Posterior cingulate gyrus (tissue), 11 donors: ENCODE data around the gene SPPL3.
A peak's percentile ranks its signal among the peaks of the same experiment; 100 is the strongest.
"Not testable (repeated sequence)": the region's sequence is repeated elsewhere in the genome, so short reads cannot be mapped to it uniquely, and the experiment has no call there.

Source experiments
- DNase-seq, 10 donors: peaks; one replicate each; pipeline versions ENCODE4 v3.0.0 to v3.0.0-alpha.2; 2020 to 2021; ENCODE audit warnings: mixed read lengths in 3 of 10
- intact Hi-C: fragments of 100-400 bp; cut with DNase I; formaldehyde crosslinking; loops from one replicate; pipeline ENCODE4 v1.15.1; 2023

Gene SPPL3

GRCh38 chr12:120904197-120904773 is at the start of gene SPPL3:
SPPL3 (minus strand) TSS chr12:120904358; CDS start chr12:120903867, 491 bp downstream.
- intact Hi-C loops = loop anchor here (2.0 to 10.0 kb wide), 4 partner anchors 47 to 217 kb away; partner anchors contain the start of genes ACADS and MLEC
- DNase-seq = peak; percentile 86 to 98 (median 90)

- intact Hi-C loops = no loop called here
- DNase-seq = peak in 2 of 10 donors; percentile 26 to 45
Observed at GRCh38 chr12:120950807-120951206, 46.6 kb upstream of the SPPL3 start.

DNA sequence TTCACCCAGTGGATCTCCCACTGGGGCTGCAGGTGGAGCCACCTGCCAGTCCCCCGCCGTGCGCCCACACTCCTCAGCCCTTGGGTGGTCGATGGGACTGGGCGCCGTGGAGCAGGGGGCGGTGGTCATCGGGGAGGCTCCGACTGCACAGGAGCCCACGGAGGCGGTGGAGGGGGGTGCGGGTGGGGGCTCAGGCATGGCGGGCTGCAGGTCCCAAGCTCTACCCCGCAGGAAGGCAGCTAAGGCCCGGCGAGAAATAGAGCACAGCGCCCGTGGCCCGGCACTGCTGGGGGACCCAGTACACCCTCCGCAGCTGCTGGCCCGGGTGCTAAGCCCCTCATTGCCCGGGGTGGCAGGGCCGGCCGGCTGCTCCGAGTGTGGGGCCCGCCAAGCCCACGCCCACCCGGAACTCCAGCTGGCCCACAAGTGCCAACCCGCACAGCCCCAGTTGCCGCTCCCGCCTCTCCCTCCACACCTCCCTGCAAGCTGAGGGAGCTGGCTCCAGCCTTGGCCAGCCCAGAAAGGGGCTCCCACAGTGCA is 46.2 kb upstream of the SPPL3 start:
- peak in 1 of 10 donors; percentile 63 for DNase-seq
- intact Hi-C loops = not testable (repeated sequence)

DNA sequence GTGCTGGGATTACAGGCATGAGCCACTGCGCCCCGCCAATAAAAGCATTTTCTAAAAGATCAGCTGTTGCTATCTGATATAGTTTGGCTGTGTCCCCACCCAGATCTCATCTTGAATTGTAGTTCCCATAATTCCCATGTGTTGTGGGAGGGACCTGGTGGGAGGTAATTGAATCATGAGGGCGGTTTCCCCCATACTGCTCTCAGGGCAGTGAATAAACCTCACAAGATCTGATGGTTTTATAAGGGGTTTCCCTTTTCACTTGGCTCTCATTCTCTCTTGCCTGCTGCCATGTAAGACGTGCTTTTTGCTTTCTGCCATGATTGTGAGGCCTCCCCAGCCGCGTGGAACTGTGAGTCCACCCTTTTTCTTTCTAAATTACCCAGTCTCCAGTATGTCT is 41.4 kb upstream of the SPPL3 start:
- intact Hi-C loops = not testable (repeated sequence)

GRCh38 chr12:120944645-120945217 is 40.6 kb upstream of the SPPL3 start:
- intact Hi-C loops = no loop called here
- peak in 4 of 10 donors; percentile 21 to 64 (median 38) for DNase-seq

More for the DNA sequence above, 41.4 kb upstream of the SPPL3 start:
- DNase-seq = not testable (repeated sequence)

DNA sequence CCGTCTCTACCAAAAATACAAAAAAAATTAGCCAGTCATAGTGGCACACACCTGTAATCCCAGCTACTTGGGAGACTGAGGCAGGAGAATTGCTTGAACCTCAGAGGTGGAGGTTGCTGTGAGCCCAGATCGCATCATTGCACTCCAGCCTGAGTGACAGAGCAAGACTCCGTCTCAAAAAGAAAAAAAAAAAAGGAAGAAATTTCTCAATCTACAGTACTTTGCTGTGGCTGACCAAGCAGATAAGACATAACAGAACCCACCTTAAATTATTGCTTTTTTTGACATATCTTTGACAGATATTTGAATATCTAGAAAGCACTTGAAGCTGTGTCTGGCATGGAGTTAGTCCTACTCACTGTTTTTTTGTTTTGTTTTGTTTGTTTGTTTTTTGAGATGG is 39.3 kb upstream of the SPPL3 start:
- intact Hi-C loops = no loop called here
- DNase-seq = no peak

DNA sequence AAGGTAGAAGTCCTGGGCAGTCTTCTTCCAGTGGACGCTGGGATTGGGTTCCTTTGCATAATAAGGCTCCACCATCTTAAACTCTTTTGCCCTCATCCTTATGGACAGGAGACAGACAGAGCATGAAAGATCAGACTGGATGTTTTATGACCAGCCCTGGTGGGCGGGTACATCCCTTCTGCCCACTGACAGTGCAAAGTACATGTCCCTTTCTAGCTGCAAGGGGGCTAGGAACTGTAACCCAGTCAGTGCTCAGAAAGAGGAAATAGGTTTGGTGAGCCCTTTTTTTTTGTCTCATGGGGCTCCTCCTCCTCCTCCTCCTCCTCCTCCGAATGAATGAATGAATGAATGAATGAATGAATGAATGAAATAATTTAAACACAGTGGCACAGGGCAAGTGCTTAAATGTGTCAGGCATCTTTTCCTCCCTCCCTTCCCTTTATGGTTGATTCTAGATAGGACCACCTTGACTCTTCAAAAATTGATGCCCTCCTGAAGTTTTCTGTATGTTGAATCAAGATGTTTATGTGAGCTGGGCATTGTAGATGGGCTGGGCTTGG is 37.8 kb upstream of the SPPL3 start:
- intact Hi-C loops = no loop called here
- no peak for DNase-seq

DNA sequence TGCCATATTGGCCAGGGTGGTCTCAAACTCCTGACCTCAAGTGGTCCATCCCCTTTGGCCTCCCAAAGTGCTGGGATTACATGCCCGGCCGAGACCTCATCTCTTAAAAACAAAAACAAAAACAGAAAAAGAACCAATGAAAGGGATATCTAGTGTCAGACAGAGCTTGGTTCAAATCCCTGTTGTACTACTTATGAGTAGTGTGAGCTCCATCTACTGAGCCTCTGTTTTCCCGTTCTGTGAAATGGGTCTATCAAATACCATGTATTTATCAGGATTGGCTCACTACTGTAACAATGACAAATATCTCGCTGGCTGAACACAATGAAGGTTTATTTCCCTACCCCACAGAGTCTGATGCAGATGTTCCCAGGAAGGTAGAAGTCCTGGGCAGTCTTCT is 37.3 kb upstream of the SPPL3 start:
- intact Hi-C loops = no loop called here
- DNase-seq = peak in 1 of 10 donors; percentile 3

- DNase-seq = no peak
- intact Hi-C loops = no loop called here
Observed at GRCh38 chr12:120940799-120941198, 36.6 kb upstream of the SPPL3 start.

- intact Hi-C loops = no loop called here
- DNase-seq = no peak
Observed at GRCh38 chr12:120940006-120940405, 35.8 kb upstream of the SPPL3 start.

DNA sequence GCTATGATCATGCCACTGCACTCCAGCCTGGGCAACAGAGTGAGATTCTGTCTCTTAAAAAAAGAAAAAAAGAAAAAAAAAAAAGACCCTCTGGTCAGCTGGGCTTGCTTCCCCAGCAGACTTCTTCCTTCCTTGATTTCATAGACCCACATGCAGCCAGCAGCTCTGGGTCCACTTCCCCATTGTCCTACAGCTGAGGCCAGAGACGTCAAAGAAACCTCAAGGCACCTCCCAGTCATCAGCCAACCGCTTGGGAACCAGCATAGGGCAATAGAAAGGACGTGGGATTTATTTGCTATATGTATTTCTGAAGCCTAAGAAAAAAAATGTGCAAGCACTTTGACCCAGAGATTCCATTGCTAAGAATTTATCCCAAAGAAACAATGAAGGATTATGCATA is 35.4 kb upstream of the SPPL3 start:
- DNase-seq = peak in 3 of 10 donors; percentile 12 to 85 (median 17)
- intact Hi-C loops = no loop called here

DNA sequence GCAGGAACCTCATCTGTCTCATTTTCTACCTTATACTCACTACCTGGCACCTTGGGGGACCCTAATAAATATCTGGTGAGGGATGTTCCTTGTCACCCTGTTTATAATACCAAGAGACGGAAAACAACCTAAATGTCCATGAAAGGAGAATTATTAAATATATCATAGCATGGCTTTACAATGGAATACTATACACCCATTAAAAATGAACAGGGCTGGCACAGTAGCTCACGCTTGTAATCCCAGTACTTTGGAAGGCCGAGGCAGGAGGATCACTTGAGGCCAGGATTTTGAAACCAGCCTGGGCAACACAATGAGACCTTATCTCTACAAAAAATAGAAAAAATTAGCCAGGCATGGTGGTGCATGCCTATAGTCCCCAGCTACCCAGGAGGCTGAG is 34.3 kb upstream of the SPPL3 start:
- DNase-seq = no peak
- intact Hi-C loops = no loop called here

- DNase-seq = peak in 2 of 10 donors; percentile 7 to 62
- intact Hi-C loops = no loop called here
Observed at GRCh38 chr12:120936197-120936596, 32.0 kb upstream of the SPPL3 start.

GRCh38 chr12:120933786-120934185 is 29.6 kb upstream of the SPPL3 start:
- peak in 1 of 10 donors; percentile 43 for DNase-seq
- intact Hi-C loops = no loop called here

- DNase-seq = peak in 1 of 10 donors; percentile 26
- intact Hi-C loops = no loop called here
Observed at GRCh38 chr12:120932956-120933526, 28.9 kb upstream of the SPPL3 start.

DNA sequence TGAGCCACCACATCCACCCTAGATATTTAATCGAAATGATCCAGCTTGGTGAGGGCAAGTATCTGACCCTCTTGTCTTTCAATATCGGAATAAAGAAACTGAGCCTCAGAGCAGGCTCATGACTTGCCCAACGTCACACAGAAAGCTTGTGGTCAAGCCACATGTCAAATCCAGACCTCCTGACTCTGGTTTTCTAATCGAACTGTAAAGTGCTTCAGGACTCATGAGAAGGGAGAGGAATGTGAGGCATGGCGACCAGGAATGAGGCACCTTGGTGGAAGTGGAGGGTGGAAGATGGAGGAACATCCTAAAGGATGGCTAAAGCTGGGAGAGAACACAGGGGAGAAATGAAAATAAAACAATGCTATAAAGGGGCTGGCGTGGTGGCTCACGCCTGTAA is 27.9 kb upstream of the SPPL3 start:
- intact Hi-C loops = no loop called here
- DNase-seq = peak in 1 of 10 donors; percentile 1

GRCh38 chr12:120930032-120930431 is 25.9 kb upstream of the SPPL3 start:
- DNase-seq = peak in 1 of 10 donors; percentile 28
- intact Hi-C loops = no loop called here

GRCh38 chr12:120928864-120929652 is 24.9 kb upstream of the SPPL3 start:
- intact Hi-C loops = no loop called here
- DNase-seq = peak in 1 of 10 donors; percentile 39

DNA sequence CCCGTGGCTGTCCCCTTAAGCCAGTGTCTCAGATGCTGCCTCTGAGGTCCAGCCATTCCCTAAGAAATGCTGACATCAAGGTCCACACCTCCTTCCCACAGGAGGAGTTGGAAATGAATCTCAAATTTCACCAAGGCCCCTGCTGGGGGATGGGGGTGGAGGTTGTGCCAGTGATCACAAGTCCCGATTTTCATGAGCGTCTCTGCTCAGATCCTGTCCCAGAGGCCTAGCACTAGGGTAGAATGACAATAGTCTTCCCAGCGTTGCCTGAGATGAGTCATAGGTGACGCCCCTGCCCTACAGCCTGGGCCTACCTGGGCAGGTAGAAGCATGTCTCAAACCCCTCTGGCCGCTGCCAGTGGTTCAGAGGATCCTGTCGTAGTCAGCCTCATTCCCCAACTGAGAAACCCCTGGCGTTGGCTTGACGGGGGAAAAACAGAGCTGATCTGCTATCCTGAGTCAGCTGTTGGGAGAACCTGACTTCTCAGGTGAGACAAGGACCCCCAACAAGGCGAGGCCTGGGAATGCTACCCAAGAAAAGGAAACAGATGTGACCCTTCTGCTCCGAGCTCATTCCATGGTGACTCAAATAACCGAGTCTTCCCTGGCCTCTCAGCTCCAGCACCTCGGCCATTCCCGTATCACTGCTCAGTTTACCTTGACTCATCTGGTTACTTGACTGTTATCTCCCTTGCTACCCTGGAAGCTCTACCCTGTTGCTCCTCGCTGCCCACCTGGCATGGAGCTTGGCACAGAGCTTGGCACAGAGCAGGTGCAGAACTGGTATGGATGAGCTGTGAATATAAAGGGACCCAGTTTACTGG is 21.8 kb upstream of the SPPL3 start:
- intact Hi-C loops = no loop called here
- DNase-seq = peak in 1 of 10 donors; percentile 61

DNA sequence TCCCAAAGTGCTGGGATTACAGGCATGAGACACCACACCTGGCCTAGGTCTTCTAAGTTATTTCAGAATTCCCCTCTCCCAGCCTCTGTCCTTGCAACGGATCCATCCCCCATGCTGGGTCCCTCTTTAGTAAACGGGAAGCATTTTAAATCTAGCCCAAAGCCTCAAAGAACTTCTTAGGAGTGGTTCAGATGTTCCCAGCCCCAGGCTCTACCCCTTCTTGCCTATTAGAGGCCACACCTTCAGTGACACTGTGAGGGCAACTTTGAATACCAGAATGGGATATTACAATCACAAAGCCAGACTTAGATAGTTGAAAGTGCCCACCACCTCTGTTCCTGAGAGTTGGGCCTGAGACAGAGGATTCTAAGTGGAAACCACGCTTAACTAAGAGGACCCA is 18.1 kb upstream of the SPPL3 start:
- DNase-seq = no peak
- intact Hi-C loops = no loop called here
